Measurements from ENCODE around the gene ZNF141. TPM values are rescaled to one million over a fixed set of nuclear protein-coding genes. Genes with fewer than 3 reads are reported as not detected.

Gene ZNF141
- polyA plus RNA-seq, 1 donor from 2014 or later = 19.0 TPM

GRCh38 chr4:385934-386707 is 48.5 kb downstream of the ZNF141 start:
- Histone ChIP-seq H3K36me3 (ENCODE audit: insufficient read depth, low read length) (no peaks in the 10 kb centered on the region), H3K9ac (ENCODE audit: low read length) (no peak overlapping the region), H2AFZ (ENCODE audit: low read depth, low read length) (no peak overlapping the region), H4K20me1 (ENCODE audit: insufficient read depth) (no peaks in the 10 kb centered on the region), H3K4me2 (ENCODE audit: low read length) (no peak overlapping the region), H3K27me3 (ENCODE audit: insufficient read depth, low read depth, low read length) (no peaks in the 10 kb centered on the region), H3K9me2 (ENCODE audit: insufficient read depth, low read length) (no peaks in the 10 kb centered on the region), H3K4me3 (ENCODE audit: low read length) (no peak overlapping the region), H3K27ac (ENCODE audit: low read length) (no peak overlapping the region), H3K9me3 (ENCODE audit: low read length) (peaks cover 17% of the 10 kb centered on the region), H3K79me2 (replicated peaks; ENCODE audit: insufficient read depth, low read length) (no peaks in the 10 kb centered on the region), H3F3A (ENCODE audit: insufficient read depth, low read length, poor library complexity, severe bottlenecking) (no peaks in the 10 kb centered on the region)
- no peak for TF ChIP-seq SMC3 (conservative IDR thresholded peaks at IDR 0.05; ENCODE audit: poor library complexity)
- no peak for TF ChIP-seq TAF1 (IDR thresholded peaks at IDR 0.05; ENCODE audit: low read depth)
- TF ChIP-seq EP300 (conservative IDR thresholded peaks at IDR 0.05; ENCODE audit: poor library complexity, severe bottlenecking) = no peak
- TF ChIP-seq EZH2 (IDR thresholded peaks at IDR 0.05; ENCODE audit: borderline replicate concordance, insufficient read depth, low read length, poor library complexity, severe bottlenecking) = no peak
- TF ChIP-seq CTCF (IDR thresholded peaks at IDR 0.05; ENCODE audit: poor library complexity, severe bottlenecking) = no peak
- TF ChIP-seq POLR2AphosphoS5 (IDR thresholded peaks at IDR 0.05) = no peak
- TF ChIP-seq, protein P1, sequence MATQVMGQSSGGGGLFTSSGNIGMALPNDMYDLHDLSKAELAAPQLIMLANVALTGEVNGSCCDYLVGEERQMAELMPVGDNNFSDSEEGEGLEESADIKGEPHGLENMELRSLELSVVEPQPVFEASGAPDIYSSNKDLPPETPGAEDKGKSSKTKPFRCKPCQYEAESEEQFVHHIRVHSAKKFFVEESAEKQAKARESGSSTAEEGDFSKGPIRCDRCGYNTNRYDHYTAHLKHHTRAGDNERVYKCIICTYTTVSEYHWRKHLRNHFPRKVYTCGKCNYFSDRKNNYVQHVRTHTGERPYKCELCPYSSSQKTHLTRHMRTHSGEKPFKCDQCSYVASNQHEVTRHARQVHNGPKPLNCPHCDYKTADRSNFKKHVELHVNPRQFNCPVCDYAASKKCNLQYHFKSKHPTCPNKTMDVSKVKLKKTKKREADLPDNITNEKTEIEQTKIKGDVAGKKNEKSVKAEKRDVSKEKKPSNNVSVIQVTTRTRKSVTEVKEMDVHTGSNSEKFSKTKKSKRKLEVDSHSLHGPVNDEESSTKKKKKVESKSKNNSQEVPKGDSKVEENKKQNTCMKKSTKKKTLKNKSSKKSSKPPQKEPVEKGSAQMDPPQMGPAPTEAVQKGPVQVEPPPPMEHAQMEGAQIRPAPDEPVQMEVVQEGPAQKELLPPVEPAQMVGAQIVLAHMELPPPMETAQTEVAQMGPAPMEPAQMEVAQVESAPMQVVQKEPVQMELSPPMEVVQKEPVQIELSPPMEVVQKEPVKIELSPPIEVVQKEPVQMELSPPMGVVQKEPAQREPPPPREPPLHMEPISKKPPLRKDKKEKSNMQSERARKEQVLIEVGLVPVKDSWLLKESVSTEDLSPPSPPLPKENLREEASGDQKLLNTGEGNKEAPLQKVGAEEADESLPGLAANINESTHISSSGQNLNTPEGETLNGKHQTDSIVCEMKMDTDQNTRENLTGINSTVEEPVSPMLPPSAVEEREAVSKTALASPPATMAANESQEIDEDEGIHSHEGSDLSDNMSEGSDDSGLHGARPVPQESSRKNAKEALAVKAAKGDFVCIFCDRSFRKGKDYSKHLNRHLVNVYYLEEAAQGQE (IDR thresholded peaks at IDR 0.05; ENCODE audit: borderline replicate concordance) = no peak
- no peak for TF ChIP-seq MXI1 (conservative IDR thresholded peaks at IDR 0.05; ENCODE audit: poor library complexity, severe bottlenecking)
- no peak for TF ChIP-seq RAD21 (conservative IDR thresholded peaks at IDR 0.05)

- H3K4me3 ChIP-seq (ENCODE audit: low read length) = no peak overlapping the region
- no peaks in the 10 kb centered on the region for H3F3A ChIP-seq (ENCODE audit: insufficient read depth, low read length, poor library complexity, severe bottlenecking)
- no peak for TF ChIP-seq EZH2 (IDR thresholded peaks at IDR 0.05; ENCODE audit: borderline replicate concordance, insufficient read depth, low read length, poor library complexity, severe bottlenecking)
- TF ChIP-seq CTCF (IDR thresholded peaks at IDR 0.05; ENCODE audit: poor library complexity, severe bottlenecking) = no peak
- no peak for TF ChIP-seq MXI1 (conservative IDR thresholded peaks at IDR 0.05; ENCODE audit: poor library complexity, severe bottlenecking)
- TF ChIP-seq POLR2AphosphoS5 (IDR thresholded peaks at IDR 0.05) = no peak
- TF ChIP-seq SMC3 (conservative IDR thresholded peaks at IDR 0.05; ENCODE audit: poor library complexity) = no peak
- TF ChIP-seq RAD21 (conservative IDR thresholded peaks at IDR 0.05) = no peak
- TF ChIP-seq, protein P1 (IDR thresholded peaks at IDR 0.05; ENCODE audit: borderline replicate concordance) = no peak
- TF ChIP-seq TAF1 (IDR thresholded peaks at IDR 0.05; ENCODE audit: low read depth) = no peak
- no peak overlapping the region for H2AFZ ChIP-seq (ENCODE audit: low read depth, low read length)
- H3K9ac ChIP-seq (ENCODE audit: low read length) = no peak overlapping the region
- H3K9me2 ChIP-seq (ENCODE audit: insufficient read depth, low read length) = no peaks in the 10 kb centered on the region
- H3K79me2 ChIP-seq (replicated peaks; ENCODE audit: insufficient read depth, low read length) = no peaks in the 10 kb centered on the region
- no peaks in the 10 kb centered on the region for H3K27me3 ChIP-seq (ENCODE audit: insufficient read depth, low read depth, low read length)
- no peaks in the 10 kb centered on the region for H3K36me3 ChIP-seq (ENCODE audit: insufficient read depth, low read length)
- no peak overlapping the region for H3K4me2 ChIP-seq (ENCODE audit: low read length)
- no peaks in the 10 kb centered on the region for H4K20me1 ChIP-seq (ENCODE audit: insufficient read depth)
- H3K9me3 ChIP-seq (ENCODE audit: low read length) = peaks cover 17% of the 10 kb centered on the region
- H3K27ac ChIP-seq (ENCODE audit: low read length) = no peak overlapping the region
These were observed 49.1 kb downstream of the ZNF141 start for GRCh38 chr4:386708-387105.

Data from neural cell (in vitro differentiated cells).